GM20431 (cell line): ENCODE measurements around the gene TNFSF8.

Experiments
- in situ Hi-C: fragments of 300-500 bp; cut with MseI, MboI; formaldehyde crosslinking; loops from one replicate; pipeline ENCODE4 v1.15.0; 2020; ENCODE audit warnings: low sequenced_read_pairs; ENCODE audit not compliant: unreplicated experiment

The TNFSF8 gene

GRCh38 chr9:114851306-114851705 lies 79.1 kb downstream of the TNFSF8 start:
- in situ Hi-C loops, result no loop called here
